ENCODE measurements around the gene ANGEL1. TPM values are rescaled to one million over a fixed set of nuclear protein-coding genes. Genes with fewer than 3 reads are reported as not detected.

The ANGEL1 gene
- polyA plus RNA-seq, 1 of the 3 experiments (the other 2 are of a cell fraction) = 14.1 TPM

- H3K9me2 ChIP-seq = no peaks in the 10 kb centered on the region
- no peak overlapping the region for H3K9ac ChIP-seq
- H2AFZ ChIP-seq (ENCODE audit: low read depth) = no peak overlapping the region
- H3K27ac ChIP-seq (ENCODE audit: low read depth in 2 of 2, low read length in 1 of 2) = no peak overlapping the region
- H4K20me1 ChIP-seq (ENCODE audit: insufficient read depth) = no peaks in the 10 kb centered on the region
- H3K9me3 ChIP-seq = 0 out of 2 replicates have a peak, but pooled peaks cover 8% of the 10 kb centered on the region
- 44% methylated on average over 6 of the region's 6 CpGs for WGBS (ENCODE audit: low lambda C conversion rate)
- no peak overlapping the region for H3K4me3 ChIP-seq (ENCODE audit: low read depth in 2 of 2, low read length in 1 of 2)
- H3K4me1 ChIP-seq (ENCODE audit: control insufficient read depth in 1 of 2, insufficient read depth in 2 of 2, low read depth in 1 of 2, low read length in 1 of 2) = no peaks in the 10 kb centered on the region
- no peaks in the 10 kb centered on the region for H3F3A ChIP-seq (replicated peaks; ENCODE audit: insufficient read depth)
- CTCF ChIA-PET = no interaction called here
- no peak for TF ChIP-seq TAF1 (IDR thresholded peaks at IDR 0.05; ENCODE audit: borderline replicate concordance, low read depth, low read length)
- H3K79me2 ChIP-seq (ENCODE audit: insufficient read depth) = no peaks in the 10 kb centered on the region
- no peak for DNase-seq
- POLR2A ChIA-PET = no interaction called here
- H3K4me2 ChIP-seq = no peak overlapping the region
- H3K36me3 ChIP-seq (replicated peaks in 1 of 2; ENCODE audit: control insufficient read depth in 1 of 2, insufficient read depth in 2 of 2, low read length in 1 of 2) = no peaks in the 10 kb centered on the region
- no peaks in the 10 kb centered on the region for H3K27me3 ChIP-seq (ENCODE audit: insufficient read depth)
Measured at GRCh38 chr14:76742185-76742584, 70.5 kb downstream of the ANGEL1 start.

- H3K27me3 ChIP-seq (ENCODE audit: insufficient read depth) = no peaks in the 10 kb centered on the region
- H4K20me1 ChIP-seq (ENCODE audit: insufficient read depth) = no peaks in the 10 kb centered on the region
- TF ChIP-seq PBX3 (IDR thresholded peaks at IDR 0.05) (no peak), SMC3 (IDR thresholded peaks at IDR 0.05; ENCODE audit: low read depth, low read length) (no peak), TCF12 (IDR thresholded peaks at IDR 0.05) (no peak), FOXM1 (IDR thresholded peaks at IDR 0.05; ENCODE audit: low read depth) (no peak), GATA2 (CRISPR knock-in tag; IDR thresholded peaks at IDR 0.05) (no peak), GABPA (IDR thresholded peaks at IDR 0.05; ENCODE audit: low read depth) (no peak), CHD2 (IDR thresholded peaks at IDR 0.05; ENCODE audit: low read length, partially characterized antibody) (no peak), CTCF (IDR thresholded peaks at IDR 0.05) (no peak), TEAD4 (IDR thresholded peaks at IDR 0.05; ENCODE audit: borderline replicate concordance, insufficient read depth) (no peak), EZH2phosphoT487 (IDR thresholded peaks at IDR 0.05; ENCODE audit: borderline replicate concordance, low read depth) (no peak)
- TF ChIP-seq, protein P1, sequence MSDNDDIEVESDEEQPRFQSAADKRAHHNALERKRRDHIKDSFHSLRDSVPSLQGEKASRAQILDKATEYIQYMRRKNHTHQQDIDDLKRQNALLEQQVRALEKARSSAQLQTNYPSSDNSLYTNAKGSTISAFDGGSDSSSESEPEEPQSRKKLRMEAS (IDR thresholded peaks at IDR 0.05; ENCODE audit: low read depth) = no peak
- H3K27ac ChIP-seq (ENCODE audit: low read depth in 2 of 2, low read length in 1 of 2) = no peak overlapping the region
- H3K4me3 ChIP-seq (ENCODE audit: low read depth in 2 of 2, low read length in 1 of 2) = no peak overlapping the region
- POLR2A ChIA-PET = no interaction called here
- no peak overlapping the region for H3K9ac ChIP-seq
- 8% methylated on average over 1 of the region's 1 CpG for WGBS (ENCODE audit: low lambda C conversion rate)
- H3K36me3 ChIP-seq (replicated peaks in 1 of 2; ENCODE audit: control insufficient read depth in 1 of 2, insufficient read depth in 2 of 2, low read length in 1 of 2) = no peaks in the 10 kb centered on the region
- no peak overlapping the region for H3K4me2 ChIP-seq
- no peak overlapping the region for H2AFZ ChIP-seq (ENCODE audit: low read depth)
- 0 out of 2 replicates have a peak, but pooled peaks cover 8% of the 10 kb centered on the region for H3K9me3 ChIP-seq
- H3K4me1 ChIP-seq (ENCODE audit: control insufficient read depth in 1 of 2, insufficient read depth in 2 of 2, low read depth in 1 of 2, low read length in 1 of 2) = no peaks in the 10 kb centered on the region
- no peaks in the 10 kb centered on the region for H3F3A ChIP-seq (replicated peaks; ENCODE audit: insufficient read depth)
- DNase-seq = no peak
- H3K79me2 ChIP-seq (ENCODE audit: insufficient read depth) = no peaks in the 10 kb centered on the region
- CTCF ChIA-PET = no interaction called here
- H3K9me2 ChIP-seq = no peaks in the 10 kb centered on the region
Measured at GRCh38 chr14:76741074-76741473, 71.6 kb downstream of the ANGEL1 start.

Other genes starting within 250 kb of the ANGEL1 start
- 4.8 and 4.9 TPM in 2 replicates for gene VASH1, start 51.4 kb downstream of the ANGEL1 start, polyA plus RNA-seq (2012; rRNA removed)
- gene LRRC74A, start 13.5 kb upstream of the ANGEL1 start, polyA plus RNA-seq (2012; rRNA removed) = not detected in 2 replicates
- gene IRF2BPL, start 215.8 kb upstream of the ANGEL1 start, polyA plus RNA-seq (2012; rRNA removed) = 10.9 and 17.1 TPM in 2 replicates

All from SK-N-SH (cell line).